Upper lobe of left lung (tissue), 6 donors: ENCODE measurements around the gene GCK. TPM values are rescaled to one million over a fixed set of nuclear protein-coding genes. Genes with fewer than 3 reads are reported as not detected.
A peak's percentile ranks its signal among the peaks of the same experiment; 100 is the strongest.

Experiments used
- ATAC-seq, 2 donors: fragments of 200-7000 bp; cut with Tn5 transposase; one replicate each; pipeline ENCODE4 v1.9.1; 2022; ENCODE audit warnings: mild to moderate bottlenecking in 2 of 2, moderate library complexity in 2 of 2; ENCODE audit not compliant: low FRiP score in 2 of 2
- DNase-seq, 2 donors: peaks; one replicate each; pipeline ENCODE4 v3.0.0-alpha.2; 2019 to 2020
- H3K27ac ChIP-seq, 4 donors: fragments of 200-600 bp; sonication (generic); one replicate each; pipeline ENCODE4 v1.5.1; 2016 to 2019
- H3K27me3 ChIP-seq, 4 donors: fragments of 200-600 bp; sonication (generic); one replicate each; pipeline ENCODE4 v1.5.1; 2017 to 2019
- H3K36me3 ChIP-seq, 4 donors: fragments of 200-600 bp; sonication (generic); one replicate each; pipeline ENCODE4 v1.5.1; 2016 to 2019
- H3K4me1 ChIP-seq, 4 donors: fragments of 200-600 bp; sonication (generic); one replicate each; pipeline ENCODE4 v1.5.1; 2018 to 2019
- H3K4me3 ChIP-seq, 4 donors: fragments of 200-600 bp; sonication (generic); one replicate each; pipeline ENCODE4 v1.5.1; 2017 to 2019; ENCODE audit warnings: mild to moderate bottlenecking in 2 of 4, moderate library complexity in 1 of 4
- H3K9me3 ChIP-seq, 4 donors: fragments of 200-600 bp; sonication (generic); one replicate each; pipeline ENCODE4 v1.5.1; 2018 to 2019
- EP300 ChIP-seq, 4 donors: sonication (generic); formaldehyde crosslinking; IDR thresholded peaks; one replicate each; pipeline ENCODE4 v1.5.1; 2017; ENCODE audit warnings: antibody characterized with exemption in 4 of 4, control low read depth in 2 of 4
- POLR2A ChIP-seq, 4 donors: fragments of 450-650 bp; IDR thresholded peaks; one replicate each; pipeline ENCODE4 v1.5.1; 2016 to 2017; ENCODE audit warnings: antibody characterized with exemption in 4 of 4, mild to moderate bottlenecking in 2 of 4
- POLR2AphosphoS5 ChIP-seq, 2 donors: sonication (generic); formaldehyde crosslinking; IDR thresholded peaks; one replicate each; pipeline ENCODE4 v1.5.1; 2017; ENCODE audit warnings: antibody characterized with exemption in 2 of 2
- WGBS, 2 donors: methylation state at CpG; one replicate each; pipeline ENCODE4 v1.1.5; 2017 to 2018; 5-methylcytosine and 5-hydroxymethylcytosine counted together
- total RNA-seq, 6 donors: library from RNA; depleted of rRNA in 4 of 6; stranded (reverse); fragments of >200 nt in 4 of 6; gene quantifications; one replicate each; pipeline versions ENCODE4 v1.1.0 to v1.2.1, GENCODE V29; 2016 to 2021
- TF ChIP-seq, protein P1 (sequence below), 6 experiments: fragments of 450-650 bp in 4 of 6; fragments of 200-600 bp in 2 of 6; sonication (generic) in 2 of 6; IDR thresholded peaks; one replicate each; pipeline ENCODE4 v1.5.1; 2016 to 2019; ENCODE audit warnings: antibody characterized with exemption in 6 of 6
- donor health status: DM: no; HTN: no; CAD: no; lungs with moderate emphysema.
- donor health status: DM: no; HTN: yes; CAD: no; lungs with severe emphysema.

Gene GCK
- total RNA-seq, 6 donors from 2014 or later = 0.17 to 0.49 (median 0.30) TPM; not detected in 2

DNA sequence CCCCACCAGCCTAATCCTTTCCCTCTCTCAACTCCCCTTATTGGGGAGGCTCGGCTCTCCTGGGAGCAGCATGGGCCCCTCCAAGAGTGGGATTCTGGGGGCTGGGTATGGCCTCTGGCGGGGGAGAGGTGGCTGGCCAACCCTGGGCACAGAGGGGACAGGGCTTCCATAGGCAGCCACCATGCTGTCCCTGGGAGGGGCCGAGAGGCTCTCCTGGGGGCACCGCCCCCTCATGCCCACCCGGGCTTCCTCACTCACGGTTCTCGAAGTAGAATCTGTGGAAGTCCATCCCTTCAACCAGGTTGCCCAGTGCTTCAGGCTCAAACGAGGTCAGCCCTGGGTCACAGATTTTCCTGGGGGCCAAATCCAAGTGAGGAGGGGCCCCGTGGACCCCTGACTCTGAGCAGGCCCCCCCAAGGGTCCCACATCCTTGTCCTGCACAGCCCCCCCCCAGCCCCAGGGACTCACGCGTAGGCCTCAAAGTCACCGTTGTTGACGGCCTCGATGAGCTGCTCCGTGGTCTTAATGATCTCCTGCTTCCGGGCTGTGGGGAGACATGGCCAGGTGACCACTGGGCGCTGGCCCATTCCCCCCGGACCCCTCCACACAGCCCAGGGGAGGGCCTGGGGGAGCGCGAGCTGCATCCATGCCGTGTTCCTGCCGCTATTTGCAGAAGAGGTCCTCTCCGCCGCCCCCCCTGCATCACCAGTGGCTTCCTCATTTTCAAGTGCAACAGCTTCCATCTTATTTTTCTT is 31.3 kb upstream of the GCK start:
- Histone ChIP-seq H3K4me1 (no peaks in the 10 kb centered on the region), H3K27ac (no peak overlapping the region), H3K27me3 (no peaks in the 10 kb centered on the region), H3K9me3 (no peaks in the 10 kb centered on the region), H3K36me3 (no peaks in the 10 kb centered on the region), H3K4me3 (no peak overlapping the region)
- DNase-seq (peak in 1 of 2 donors; percentile 62), ATAC-seq (no peak)
- 85 to 87% methylated on average over 7 to 22 of the region's 24 CpGs for WGBS, 2 donors
- TF ChIP-seq POLR2A (IDR thresholded peaks at IDR 0.05) = no peak
- no peak for TF ChIP-seq POLR2AphosphoS5 (IDR thresholded peaks at IDR 0.05)
- TF ChIP-seq EP300 (IDR thresholded peaks at IDR 0.05) = no peak
- TF ChIP-seq, protein P1, sequence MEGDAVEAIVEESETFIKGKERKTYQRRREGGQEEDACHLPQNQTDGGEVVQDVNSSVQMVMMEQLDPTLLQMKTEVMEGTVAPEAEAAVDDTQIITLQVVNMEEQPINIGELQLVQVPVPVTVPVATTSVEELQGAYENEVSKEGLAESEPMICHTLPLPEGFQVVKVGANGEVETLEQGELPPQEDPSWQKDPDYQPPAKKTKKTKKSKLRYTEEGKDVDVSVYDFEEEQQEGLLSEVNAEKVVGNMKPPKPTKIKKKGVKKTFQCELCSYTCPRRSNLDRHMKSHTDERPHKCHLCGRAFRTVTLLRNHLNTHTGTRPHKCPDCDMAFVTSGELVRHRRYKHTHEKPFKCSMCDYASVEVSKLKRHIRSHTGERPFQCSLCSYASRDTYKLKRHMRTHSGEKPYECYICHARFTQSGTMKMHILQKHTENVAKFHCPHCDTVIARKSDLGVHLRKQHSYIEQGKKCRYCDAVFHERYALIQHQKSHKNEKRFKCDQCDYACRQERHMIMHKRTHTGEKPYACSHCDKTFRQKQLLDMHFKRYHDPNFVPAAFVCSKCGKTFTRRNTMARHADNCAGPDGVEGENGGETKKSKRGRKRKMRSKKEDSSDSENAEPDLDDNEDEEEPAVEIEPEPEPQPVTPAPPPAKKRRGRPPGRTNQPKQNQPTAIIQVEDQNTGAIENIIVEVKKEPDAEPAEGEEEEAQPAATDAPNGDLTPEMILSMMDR (IDR thresholded peaks at IDR 0.05) = no peak

DNA sequence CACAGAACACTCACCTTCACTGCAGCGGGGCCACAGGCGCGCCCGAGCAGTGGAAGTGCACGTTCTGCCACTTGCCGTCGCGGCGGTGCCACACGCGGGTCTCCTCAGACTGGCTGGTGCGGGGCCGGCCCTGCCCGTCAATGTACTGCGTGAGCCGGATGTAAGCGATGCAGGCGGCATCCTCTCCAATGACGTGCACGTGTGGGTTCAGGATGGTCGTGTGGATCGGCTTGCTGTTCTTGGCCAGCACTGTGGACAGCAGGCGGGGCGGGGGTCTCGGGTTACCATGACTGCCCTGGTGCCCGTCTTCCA is 30.8 kb upstream of the GCK start:
- Histone ChIP-seq H3K9me3 (no peaks in the 10 kb centered on the region), H3K4me3 (no peak overlapping the region), H3K36me3 (no peaks in the 10 kb centered on the region), H3K27ac (no peak overlapping the region), H3K4me1 (no peaks in the 10 kb centered on the region), H3K27me3 (no peaks in the 10 kb centered on the region)
- ATAC-seq (no peak), DNase-seq (peak in 1 of 2 donors; percentile 82)
- 95 to 100% methylated on average over 3 to 26 of the region's 26 CpGs for WGBS, 2 donors
- no peak for TF ChIP-seq POLR2A (IDR thresholded peaks at IDR 0.05)
- no peak for TF ChIP-seq POLR2AphosphoS5 (IDR thresholded peaks at IDR 0.05)
- TF ChIP-seq EP300 (IDR thresholded peaks at IDR 0.05) = no peak
- TF ChIP-seq, protein P1 (IDR thresholded peaks at IDR 0.05) = no peak

DNA sequence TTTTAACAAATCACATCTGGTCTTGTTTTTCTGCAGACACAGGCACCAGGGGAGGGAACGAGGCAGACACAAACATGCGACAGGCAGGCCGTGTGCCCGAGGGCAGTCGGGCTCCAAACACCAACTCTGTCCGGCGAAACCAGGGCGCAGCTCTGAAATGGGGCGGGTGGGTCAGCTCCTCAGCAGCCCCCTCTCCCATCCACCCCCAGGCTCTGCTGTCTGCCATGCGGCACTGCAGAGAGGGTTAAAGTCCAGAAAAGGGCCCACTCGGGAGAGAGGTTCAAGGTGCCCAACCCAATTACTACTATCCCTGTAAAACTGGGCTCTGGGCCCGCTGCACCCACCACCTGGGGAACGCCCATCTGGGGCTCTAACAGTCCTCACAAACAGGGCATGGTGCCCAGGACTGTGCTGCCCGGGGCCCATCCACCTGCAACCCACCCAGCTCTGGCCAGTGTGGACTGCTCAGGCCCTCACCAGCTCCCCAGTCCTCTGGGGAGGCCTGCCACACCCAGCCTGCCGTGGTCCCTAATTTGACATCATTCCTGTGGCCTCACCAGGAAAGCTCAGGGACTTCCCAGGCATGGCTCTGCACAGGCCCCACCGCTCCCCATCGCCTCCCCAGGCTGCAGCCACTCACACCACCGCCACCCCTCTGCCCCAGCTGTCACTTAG is 30.3 kb upstream of the GCK start:
- peaks cover 0 to 3% (median 0%) of the 10 kb centered on the region in 4 donors for H3K36me3 ChIP-seq
- H3K4me3 ChIP-seq = no peak overlapping the region
- TF ChIP-seq, protein P1 (IDR thresholded peaks at IDR 0.05) = no peak
- TF ChIP-seq POLR2AphosphoS5 (IDR thresholded peaks at IDR 0.05) (no peak), EP300 (IDR thresholded peaks at IDR 0.05) (no peak), POLR2A (IDR thresholded peaks at IDR 0.05) (no peak)
- H3K27ac ChIP-seq = no peak overlapping the region
- no peak for ATAC-seq
- peak in 1 of 2 donors; percentile 59 for DNase-seq
- WGBS, 2 donors = 93 to 94% methylated on average over 12 to 17 of the region's 18 CpGs
- no peaks in the 10 kb centered on the region for H3K27me3 ChIP-seq
- H3K9me3 ChIP-seq = no peaks in the 10 kb centered on the region
- H3K4me1 ChIP-seq = no peaks in the 10 kb centered on the region

DNA sequence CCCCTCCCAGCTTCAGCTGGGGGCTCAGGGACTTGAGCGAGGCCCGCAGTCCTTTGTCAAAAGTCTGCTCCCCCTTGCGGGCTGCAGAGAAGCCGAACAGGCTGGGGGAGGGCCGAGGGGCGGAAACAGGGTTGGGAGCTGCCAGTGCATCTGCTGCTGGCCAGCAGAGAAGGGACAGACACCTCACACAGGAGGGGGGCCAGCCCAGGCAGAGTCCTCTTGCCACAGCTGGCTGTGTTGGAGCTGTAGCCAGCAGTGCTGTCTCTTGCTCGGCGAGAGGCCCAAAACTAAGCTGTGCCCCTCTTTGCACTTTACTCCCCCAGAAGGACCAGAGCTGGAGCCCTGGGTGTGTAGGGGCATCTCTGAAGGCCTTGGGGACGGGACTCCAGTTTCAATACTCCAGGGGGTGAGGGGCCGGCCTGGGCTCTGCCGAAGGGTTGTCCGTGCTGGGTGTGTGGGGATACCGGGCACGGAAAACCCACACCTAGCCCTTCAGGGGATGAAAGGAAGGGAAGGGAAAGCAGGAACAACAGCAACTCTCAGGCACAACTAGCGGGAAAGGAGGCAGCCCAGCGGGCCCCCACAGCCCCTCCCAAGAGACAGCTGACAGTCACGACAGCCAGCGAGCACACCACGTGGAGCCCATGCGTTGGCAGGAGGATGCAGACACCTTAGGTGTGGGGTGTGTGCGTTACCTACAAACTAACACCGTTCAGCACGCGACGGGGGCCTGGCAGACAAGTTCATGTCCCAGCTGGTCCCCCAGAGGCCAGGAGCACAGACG is 29.4 kb upstream of the GCK start:
- ATAC-seq (no peak), DNase-seq (peak in 1 of 2 donors; percentile 58)
- Histone ChIP-seq H3K36me3 (peaks cover 0 to 10% (median under 1%) of the 10 kb centered on the region in 4 donors), H3K27ac (no peak overlapping the region), H3K9me3 (no peaks in the 10 kb centered on the region), H3K4me1 (no peaks in the 10 kb centered on the region), H3K4me3 (no peak overlapping the region), H3K27me3 (no peaks in the 10 kb centered on the region)
- 84 to 89% methylated on average over 18 to 26 of the region's 26 CpGs for WGBS, 2 donors
- TF ChIP-seq, protein P1 (IDR thresholded peaks at IDR 0.05) = no peak
- TF ChIP-seq POLR2AphosphoS5 (IDR thresholded peaks at IDR 0.05) (no peak), POLR2A (IDR thresholded peaks at IDR 0.05) (no peak), EP300 (IDR thresholded peaks at IDR 0.05) (no peak)
